Stimulated activated CD8-positive, alpha-beta memory T cell treated with anti-CD3 and anti-CD28 coated beads, Interleukin-7, amount 100 ng/mL, for 24 hours (primary cell): ENCODE data around the gene FAM168B.

Experiments used
- DNase-seq: peaks from one replicate; pipeline ENCODE4 v3.0.0-alpha.2; 2020; ENCODE audit warnings: low read depth

The FAM168B gene

DNA sequence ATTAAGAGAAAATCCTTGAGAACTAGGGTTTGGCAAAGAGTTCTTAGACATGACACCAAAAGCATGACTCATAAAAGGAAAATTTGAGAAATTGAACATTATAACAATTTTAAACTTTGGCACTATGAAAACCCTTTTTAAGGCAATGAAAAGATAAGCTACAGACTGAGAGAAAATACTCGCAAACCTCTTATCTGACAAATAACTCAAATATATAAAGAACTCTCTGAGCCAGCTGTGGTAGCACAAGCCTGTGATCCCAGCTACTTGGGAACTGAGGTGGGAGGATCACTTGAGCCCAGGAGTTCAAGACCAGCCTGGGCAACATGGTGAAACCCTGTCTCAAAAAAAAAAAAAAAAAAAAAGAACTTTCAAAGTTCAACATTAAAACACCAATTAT lies 70.5 kb downstream of the FAM168B start:
- no peak for DNase-seq

DNA sequence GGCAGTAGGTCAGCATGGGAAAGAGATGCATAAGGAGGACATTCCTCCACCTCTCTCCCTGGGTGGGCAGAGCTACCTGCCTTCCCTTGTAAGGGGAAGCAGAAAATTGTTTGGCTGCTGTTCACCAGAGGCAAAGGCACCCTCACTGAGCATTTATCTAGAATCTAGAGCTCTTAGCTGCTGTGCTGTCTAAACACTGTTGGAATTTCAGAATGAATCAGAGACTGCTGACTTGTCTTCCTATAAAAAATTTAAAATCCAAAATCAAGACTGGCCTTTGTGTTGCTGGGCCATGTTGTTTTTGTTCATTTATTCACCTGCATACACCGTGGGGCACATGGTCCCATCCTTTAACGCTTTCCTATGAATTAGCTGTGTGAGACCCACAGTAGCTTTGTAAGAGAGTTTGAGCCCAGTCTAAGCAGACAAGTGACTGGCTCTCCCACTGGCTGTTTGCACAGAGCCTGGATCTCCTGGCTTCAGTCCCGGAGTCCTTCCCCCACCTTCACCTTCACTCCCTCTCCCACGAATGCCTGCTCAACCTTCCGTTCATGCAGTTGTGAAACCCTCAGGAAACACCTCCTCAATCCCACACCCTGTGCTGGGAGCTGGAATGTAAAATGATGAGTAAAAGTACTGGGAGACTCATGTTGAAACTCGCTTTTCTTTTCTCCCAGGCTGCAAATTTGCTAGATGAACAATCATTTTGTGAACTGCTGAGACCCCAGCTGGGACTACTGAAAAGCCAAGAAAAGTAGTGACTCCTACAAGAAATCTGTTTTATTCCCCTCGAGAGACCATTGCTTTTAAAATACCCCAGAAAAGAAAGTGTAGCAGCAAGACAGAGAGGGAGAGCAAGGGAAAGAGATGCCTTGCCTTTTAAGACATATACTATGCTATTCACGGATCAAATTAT lies 76.2 kb downstream of the FAM168B start:
- no peak for DNase-seq

DNA sequence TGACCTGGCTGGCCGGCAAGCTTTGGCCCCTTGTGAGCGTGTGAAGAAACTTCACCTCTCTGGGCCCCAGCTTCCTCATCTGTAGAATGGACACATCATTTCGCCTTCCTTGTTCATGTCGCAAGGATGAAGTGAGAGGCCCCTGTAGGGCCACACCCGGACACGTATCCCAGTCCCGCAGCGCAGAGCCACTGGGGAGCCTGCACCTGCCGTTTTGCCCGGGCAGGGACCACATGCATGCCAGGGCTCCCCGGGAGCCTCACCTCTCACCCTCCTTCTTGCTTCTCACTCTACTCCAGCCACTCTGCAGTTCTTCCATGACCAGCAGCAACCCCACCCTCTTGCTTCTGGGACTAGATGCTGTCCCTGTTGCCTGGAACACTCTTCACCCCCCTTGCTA lies 77.5 kb downstream of the FAM168B start:
- no peak for DNase-seq

DNA sequence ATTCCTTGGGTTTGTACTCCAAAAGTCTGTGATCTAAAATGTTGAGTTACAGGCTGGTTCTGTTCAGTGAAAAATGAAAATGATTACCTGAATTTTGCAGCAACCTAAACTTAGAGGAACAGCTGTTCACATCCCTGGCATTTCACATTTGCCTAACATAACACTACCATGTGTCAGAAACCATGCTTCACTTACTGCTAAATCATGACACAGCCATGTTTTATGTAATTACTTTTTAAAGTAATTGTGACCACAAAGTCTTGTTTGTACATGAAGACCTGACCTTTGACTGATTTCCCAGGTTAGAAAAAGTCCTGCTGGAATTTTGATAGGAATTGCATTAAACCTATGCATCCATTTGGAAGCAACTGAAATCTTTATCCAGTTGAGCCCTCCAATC lies 79.1 kb downstream of the FAM168B start:
- no peak for DNase-seq

DNA sequence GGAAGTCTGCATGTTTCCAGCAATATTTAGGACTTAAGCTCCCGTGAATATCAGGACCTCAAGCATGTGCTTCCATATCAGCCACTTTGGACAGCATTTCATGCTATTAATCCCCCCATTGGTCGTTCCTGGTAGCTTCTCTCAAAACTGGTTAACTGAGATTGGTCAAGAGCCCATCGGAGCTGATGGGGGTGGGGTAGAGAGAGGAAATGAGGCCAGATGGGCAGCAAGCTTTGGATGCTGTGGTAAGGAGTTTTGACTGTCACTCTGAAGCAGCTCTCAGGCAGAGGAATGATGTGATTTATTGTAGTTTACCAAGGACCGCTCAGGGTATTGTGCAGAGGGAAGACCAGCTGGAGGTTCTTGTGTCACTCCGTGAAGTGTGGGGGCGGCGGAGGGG lies 81.8 kb downstream of the FAM168B start:
- no peak for DNase-seq

DNA sequence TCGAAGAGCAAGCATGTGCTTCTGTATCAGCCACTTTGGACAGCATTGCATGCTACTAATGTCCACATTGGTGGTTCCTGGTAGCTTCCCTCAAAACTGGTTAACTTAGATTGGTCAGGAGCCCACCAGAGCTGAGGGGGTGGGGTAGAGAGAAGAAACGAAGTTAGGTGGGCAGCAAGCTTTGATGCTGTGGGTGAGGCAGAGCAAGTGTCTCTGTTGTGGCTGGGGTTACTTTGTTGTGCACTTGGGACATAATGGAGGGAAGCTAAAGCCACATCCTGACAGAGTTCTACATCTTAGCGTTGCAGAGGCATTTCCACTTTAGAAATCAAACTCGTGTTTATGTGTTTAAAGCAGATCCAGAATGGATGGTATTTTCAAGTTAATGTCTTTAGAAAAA lies 82.7 kb downstream of the FAM168B start:
- no peak for DNase-seq

DNA sequence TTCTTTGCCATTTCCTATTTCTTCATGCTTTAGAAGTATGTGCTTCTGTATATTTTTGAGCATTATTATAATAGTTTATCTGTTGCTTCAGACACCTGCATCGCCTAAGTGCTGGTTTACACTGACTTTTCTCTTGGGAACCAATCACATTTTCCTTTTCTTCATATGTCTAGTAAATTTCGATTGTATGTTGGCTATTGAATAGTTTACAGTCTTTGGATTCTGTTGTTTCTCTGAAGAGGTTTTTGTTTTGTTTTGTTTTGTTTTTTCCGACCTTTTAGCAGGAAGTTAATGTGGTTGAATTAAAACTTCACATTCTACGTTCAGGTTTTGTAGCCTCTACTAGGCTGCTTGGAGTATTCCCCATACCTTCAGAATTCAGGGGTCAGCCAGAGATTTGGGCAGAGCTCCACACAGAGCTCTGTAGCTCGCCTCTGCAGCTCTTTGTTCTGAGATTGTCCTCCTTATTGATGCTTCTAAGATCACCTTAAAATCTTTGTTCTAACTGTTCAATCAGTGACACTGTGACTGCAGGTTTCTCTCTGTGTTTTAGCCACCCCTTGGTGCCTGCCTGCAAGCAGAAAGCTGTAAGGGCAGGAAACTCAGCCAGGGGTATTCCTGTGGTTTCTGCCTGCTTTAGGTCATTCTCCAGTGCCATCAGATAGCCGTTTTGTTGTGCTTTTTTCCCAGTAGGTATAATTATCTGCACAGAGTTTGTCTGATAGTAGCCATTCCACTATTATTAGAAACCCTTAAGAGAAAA lies 83.4 kb downstream of the FAM168B start:
- DNase-seq, result no peak

DNA sequence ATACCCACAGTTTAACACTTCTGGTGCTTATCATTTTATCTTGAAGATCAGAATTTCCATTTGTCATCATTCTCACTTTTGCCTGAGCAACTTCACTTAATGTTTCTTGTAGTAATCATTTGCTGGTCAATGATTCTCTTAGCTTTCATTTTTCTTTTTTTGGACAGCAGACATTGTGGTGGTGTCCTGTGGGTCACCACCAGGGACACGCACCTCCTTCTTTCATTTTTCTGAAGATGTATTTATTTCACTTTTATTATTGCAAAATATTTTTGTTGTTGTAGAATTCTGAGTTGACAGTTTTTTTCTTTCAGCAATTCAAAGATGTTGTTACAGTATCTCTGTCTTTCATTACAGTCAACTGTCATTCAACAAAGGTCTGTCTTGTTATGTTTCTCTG lies 84.3 kb downstream of the FAM168B start:
- DNase-seq, result no peak

DNA sequence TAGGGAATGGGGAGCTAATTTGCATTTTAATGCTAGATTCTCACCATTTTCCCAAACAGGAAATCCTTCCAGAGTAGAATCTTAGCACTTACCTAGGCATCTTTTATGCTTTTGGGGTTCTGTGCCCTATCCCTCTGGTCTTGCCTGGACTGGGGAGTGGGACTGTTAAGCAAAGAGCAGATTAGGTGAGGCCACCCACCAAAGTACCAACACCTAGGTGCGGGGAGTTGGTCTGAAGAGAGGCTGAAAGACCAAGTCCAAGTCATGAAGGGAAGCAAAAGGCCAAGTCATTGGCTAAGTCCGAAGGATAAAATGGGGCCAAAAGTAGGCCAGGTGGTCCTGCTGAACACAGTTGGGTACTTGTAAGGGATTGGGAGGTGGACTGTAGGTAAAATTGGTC lies 86.7 kb downstream of the FAM168B start:
- DNase-seq, result no peak

- no peak for DNase-seq
These were observed 87.9 kb downstream of the FAM168B start for GRCh38 chr2:131005216-131005935.

- no peak for DNase-seq
These were observed 88.6 kb downstream of the FAM168B start for GRCh38 chr2:131004446-131005209.

DNA sequence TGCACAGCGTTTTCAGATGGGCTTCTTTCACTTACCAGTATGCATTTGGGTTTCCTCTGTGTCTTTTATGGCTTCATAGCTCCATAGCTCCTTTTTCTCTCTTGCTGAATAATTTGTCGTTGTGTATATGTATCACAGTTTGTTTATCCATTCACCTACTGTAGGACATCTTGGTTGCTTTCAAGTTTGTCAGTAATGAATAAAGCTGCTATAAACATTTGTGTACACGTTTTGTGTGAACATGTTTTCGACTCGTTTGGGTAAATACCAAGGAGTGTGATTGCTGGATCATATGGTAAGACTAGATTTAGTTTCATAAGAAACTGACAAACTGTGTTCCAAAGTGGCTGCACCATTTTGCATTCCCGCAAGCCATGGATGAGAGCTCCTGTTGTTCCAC lies 94.7 kb downstream of the FAM168B start:
- DNase-seq, result no peak
